ENCODE measurements around the gene PCDH9. TPM values are rescaled to one million over a fixed set of nuclear protein-coding genes. Genes with fewer than 3 reads are reported as not detected.
"Not testable (repeated sequence)": the region's sequence is repeated elsewhere in the genome, so short reads cannot be mapped to it uniquely, and the experiment has no call there.

The PCDH9 gene
- total RNA-seq, 1 donor from 2014 or later, result 0.21 TPM

- Mint-ChIP-seq H3K9me3 (no peaks in the 10 kb centered on the region), H3K36me3 (ENCODE audit: low read depth) (no peaks in the 10 kb centered on the region), H3K4me3 (no peak overlapping the region), H3K4me1 (ENCODE audit: low read depth) (no peaks in the 10 kb centered on the region), H3K27me3 (ENCODE audit: insufficient read depth) (no peaks in the 10 kb centered on the region), H3K27ac (no peak overlapping the region)
- no peak for DNase-seq (ENCODE audit: low spot score)
- intact Hi-C loops (cut with micrococcal nuclease), result no loop called here
These were observed 132.2 kb downstream of the PCDH9 start for GRCh38 chr13:67097892-67098452.

- H3K36me3 Mint-ChIP-seq (ENCODE audit: low read depth); DNase-seq (ENCODE audit: low spot score); intact Hi-C loops (cut with micrococcal nuclease); H3K4me3 Mint-ChIP-seq; H3K9me3 Mint-ChIP-seq; H3K27me3 Mint-ChIP-seq (ENCODE audit: insufficient read depth); H3K4me1 Mint-ChIP-seq (ENCODE audit: low read depth); H3K27ac Mint-ChIP-seq: not testable (repeated sequence)
These were observed 133.2 kb downstream of the PCDH9 start for GRCh38 chr13:67096893-67097292.

GRCh38 chr13:67096418-67096817 is 133.7 kb downstream of the PCDH9 start:
- H3K27me3 Mint-ChIP-seq (ENCODE audit: insufficient read depth), result no peaks in the 10 kb centered on the region
- H3K36me3 Mint-ChIP-seq (ENCODE audit: low read depth), result no peaks in the 10 kb centered on the region
- H3K4me1 Mint-ChIP-seq (ENCODE audit: low read depth), result no peaks in the 10 kb centered on the region
- no peak overlapping the region for H3K27ac Mint-ChIP-seq
- no peak for DNase-seq (ENCODE audit: low spot score)
- H3K9me3 Mint-ChIP-seq, result no peaks in the 10 kb centered on the region
- intact Hi-C loops (cut with micrococcal nuclease), result no loop called here
- H3K4me3 Mint-ChIP-seq, result no peak overlapping the region

GRCh38 chr13:67095621-67096020 is 134.5 kb downstream of the PCDH9 start:
- intact Hi-C loops (cut with micrococcal nuclease), result no loop called here
- Mint-ChIP-seq H3K9me3 (no peaks in the 10 kb centered on the region), H3K4me3 (no peak overlapping the region), H3K4me1 (ENCODE audit: low read depth) (no peaks in the 10 kb centered on the region), H3K36me3 (ENCODE audit: low read depth) (no peaks in the 10 kb centered on the region), H3K27me3 (ENCODE audit: insufficient read depth) (no peaks in the 10 kb centered on the region), H3K27ac (no peak overlapping the region)
- no peak for DNase-seq (ENCODE audit: low spot score)

GRCh38 chr13:67094952-67095351 is 135.2 kb downstream of the PCDH9 start:
- intact Hi-C loops (cut with micrococcal nuclease), result no loop called here
- Mint-ChIP-seq H3K27me3 (ENCODE audit: insufficient read depth) (no peaks in the 10 kb centered on the region), H3K4me3 (no peak overlapping the region), H3K4me1 (ENCODE audit: low read depth) (no peaks in the 10 kb centered on the region), H3K9me3 (no peaks in the 10 kb centered on the region), H3K36me3 (ENCODE audit: low read depth) (no peaks in the 10 kb centered on the region), H3K27ac (no peak overlapping the region)
- DNase-seq (ENCODE audit: low spot score), result no peak

GRCh38 chr13:67094078-67094477 is 136.1 kb downstream of the PCDH9 start:
- Mint-ChIP-seq H3K36me3 (ENCODE audit: low read depth) (no peaks in the 10 kb centered on the region), H3K4me1 (ENCODE audit: low read depth) (no peaks in the 10 kb centered on the region), H3K27ac (no peak overlapping the region), H3K27me3 (ENCODE audit: insufficient read depth) (no peaks in the 10 kb centered on the region), H3K4me3 (no peak overlapping the region), H3K9me3 (no peaks in the 10 kb centered on the region)
- intact Hi-C loops (cut with micrococcal nuclease), result no loop called here
- no peak for DNase-seq (ENCODE audit: low spot score)

- no peaks in the 10 kb centered on the region for H3K4me1 Mint-ChIP-seq (ENCODE audit: low read depth)
- no peaks in the 10 kb centered on the region for H3K36me3 Mint-ChIP-seq (ENCODE audit: low read depth)
- no peak for DNase-seq (ENCODE audit: low spot score)
- H3K9me3 Mint-ChIP-seq, result no peaks in the 10 kb centered on the region
- intact Hi-C loops (cut with micrococcal nuclease), result no loop called here
- H3K27me3 Mint-ChIP-seq (ENCODE audit: insufficient read depth), result no peaks in the 10 kb centered on the region
- H3K4me3 Mint-ChIP-seq, result no peak overlapping the region
- no peak overlapping the region for H3K27ac Mint-ChIP-seq
These were observed 138.5 kb downstream of the PCDH9 start for GRCh38 chr13:67091603-67092002.

GRCh38 chr13:67090856-67091255 is 139.3 kb downstream of the PCDH9 start:
- H3K4me3 Mint-ChIP-seq, result no peak overlapping the region
- intact Hi-C loops (cut with micrococcal nuclease), result no loop called here
- no peak for DNase-seq (ENCODE audit: low spot score)
- no peaks in the 10 kb centered on the region for H3K36me3 Mint-ChIP-seq (ENCODE audit: low read depth)
- H3K27ac Mint-ChIP-seq, result no peak overlapping the region
- H3K9me3 Mint-ChIP-seq, result no peaks in the 10 kb centered on the region
- H3K27me3 Mint-ChIP-seq (ENCODE audit: insufficient read depth), result no peaks in the 10 kb centered on the region
- no peaks in the 10 kb centered on the region for H3K4me1 Mint-ChIP-seq (ENCODE audit: low read depth)

GRCh38 chr13:67087527-67087926 is 142.6 kb downstream of the PCDH9 start:
- Mint-ChIP-seq H3K4me1 (ENCODE audit: low read depth) (no peaks in the 10 kb centered on the region), H3K9me3 (no peaks in the 10 kb centered on the region), H3K4me3 (no peak overlapping the region), H3K27me3 (ENCODE audit: insufficient read depth) (no peaks in the 10 kb centered on the region), H3K27ac (no peak overlapping the region), H3K36me3 (ENCODE audit: low read depth) (no peaks in the 10 kb centered on the region)
- intact Hi-C loops (cut with micrococcal nuclease), result no loop called here
- DNase-seq (ENCODE audit: low spot score), result no peak

GRCh38 chr13:67086260-67086659 is 143.9 kb downstream of the PCDH9 start:
- no peak for DNase-seq (ENCODE audit: low spot score)
- Mint-ChIP-seq H3K27ac (no peak overlapping the region), H3K27me3 (ENCODE audit: insufficient read depth) (no peaks in the 10 kb centered on the region), H3K36me3 (ENCODE audit: low read depth) (no peaks in the 10 kb centered on the region), H3K9me3 (no peaks in the 10 kb centered on the region), H3K4me1 (ENCODE audit: low read depth) (no peaks in the 10 kb centered on the region), H3K4me3 (no peak overlapping the region)
- intact Hi-C loops (cut with micrococcal nuclease), result no loop called here

- no peaks in the 10 kb centered on the region for H3K27me3 Mint-ChIP-seq (ENCODE audit: insufficient read depth)
- H3K9me3 Mint-ChIP-seq, result no peaks in the 10 kb centered on the region
- no peaks in the 10 kb centered on the region for H3K36me3 Mint-ChIP-seq (ENCODE audit: low read depth)
- intact Hi-C loops (cut with micrococcal nuclease), result no loop called here
- no peaks in the 10 kb centered on the region for H3K4me1 Mint-ChIP-seq (ENCODE audit: low read depth)
- no peak for DNase-seq (ENCODE audit: low spot score)
- no peak overlapping the region for H3K27ac Mint-ChIP-seq
- no peak overlapping the region for H3K4me3 Mint-ChIP-seq
These were observed 146.1 kb downstream of the PCDH9 start for GRCh38 chr13:67084066-67084465.

GRCh38 chr13:67083519-67083918 is 146.6 kb downstream of the PCDH9 start:
- no peak overlapping the region for H3K4me3 Mint-ChIP-seq
- no peaks in the 10 kb centered on the region for H3K27me3 Mint-ChIP-seq (ENCODE audit: insufficient read depth)
- no peaks in the 10 kb centered on the region for H3K4me1 Mint-ChIP-seq (ENCODE audit: low read depth)
- no peaks in the 10 kb centered on the region for H3K9me3 Mint-ChIP-seq
- no peaks in the 10 kb centered on the region for H3K36me3 Mint-ChIP-seq (ENCODE audit: low read depth)
- no peak overlapping the region for H3K27ac Mint-ChIP-seq
- DNase-seq (ENCODE audit: low spot score), result no peak
- intact Hi-C loops (cut with micrococcal nuclease), result no loop called here

- H3K27me3 Mint-ChIP-seq (ENCODE audit: insufficient read depth), result no peaks in the 10 kb centered on the region
These were observed 149.8 kb downstream of the PCDH9 start for GRCh38 chr13:67080351-67080750.

GRCh38 chr13:67078062-67078461 is 152.1 kb downstream of the PCDH9 start:
- Mint-ChIP-seq H3K4me1 (ENCODE audit: low read depth) (no peaks in the 10 kb centered on the region), H3K36me3 (ENCODE audit: low read depth) (no peaks in the 10 kb centered on the region), H3K27ac (no peak overlapping the region), H3K4me3 (no peak overlapping the region), H3K27me3 (ENCODE audit: insufficient read depth) (no peaks in the 10 kb centered on the region), H3K9me3 (no peaks in the 10 kb centered on the region)
- no peak for DNase-seq (ENCODE audit: low spot score)
- intact Hi-C loops (cut with micrococcal nuclease), result no loop called here

More at GRCh38 chr13:67080351-67080750, 149.8 kb downstream of the PCDH9 start:
- Mint-ChIP-seq H3K9me3 (no peaks in the 10 kb centered on the region), H3K4me1 (ENCODE audit: low read depth) (no peaks in the 10 kb centered on the region), H3K36me3 (ENCODE audit: low read depth) (no peaks in the 10 kb centered on the region), H3K4me3 (no peak overlapping the region), H3K27ac (no peak overlapping the region)
- no peak for DNase-seq (ENCODE audit: low spot score)
- intact Hi-C loops (cut with micrococcal nuclease), result no loop called here

All from activated T-helper 1 cell treated with anti-CD3 and anti-CD28 coated beads, Interleukin-12 subunit alpha, Interleukin-12 subunit beta, Interleukin-2, Interleukin-4 antibody, amounts not matched to agents 30 ng/mL and 10 ng/mL and 1 ng/mL, durations not matched to agents 14 hours and 24 hours and 36 hours (primary cell).